ENCODE results near the gene RBM33.

Gene RBM33

DNA sequence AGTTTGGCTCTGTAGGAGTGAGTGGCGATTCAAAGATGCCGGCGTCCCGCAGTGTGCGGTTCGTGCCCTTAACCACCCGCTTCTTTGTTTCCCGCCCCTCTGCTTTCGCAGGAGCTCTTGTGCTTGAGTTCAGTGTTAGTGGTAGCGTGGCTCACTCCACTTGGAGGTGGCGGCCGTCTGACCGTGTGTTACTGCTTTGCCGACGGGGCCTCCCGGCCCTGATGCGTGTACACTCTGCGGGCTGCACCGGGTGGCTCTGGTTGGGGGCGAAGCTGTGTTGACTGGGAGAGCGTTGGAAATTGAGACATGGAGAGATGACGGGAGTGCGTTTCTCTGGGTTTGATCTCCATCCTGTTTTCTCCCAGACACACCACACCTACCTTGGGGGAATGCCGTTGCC is 136.4 kb downstream of the RBM33 start:
- no peak for DNase-seq

DNA sequence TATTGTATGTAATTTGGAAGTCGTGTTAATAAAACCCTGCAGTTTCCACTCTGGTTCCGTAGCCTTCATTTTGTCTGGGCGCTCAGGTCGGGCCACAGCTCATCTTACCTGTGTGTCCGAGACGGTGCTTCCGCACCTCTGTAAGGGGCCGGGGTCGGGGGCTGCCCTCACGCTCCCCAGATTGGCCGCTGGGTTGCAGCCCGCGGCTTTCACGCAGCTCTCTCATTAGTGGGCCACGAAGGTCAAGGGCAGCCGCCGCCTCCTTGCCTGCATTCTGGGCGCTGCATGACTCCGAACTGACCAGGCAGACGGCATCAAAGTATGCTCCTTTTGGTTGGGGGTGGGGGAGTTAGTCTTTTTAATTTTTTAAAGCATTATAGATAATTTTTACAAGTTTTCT is 137.0 kb downstream of the RBM33 start:
- no peak for DNase-seq

DNA sequence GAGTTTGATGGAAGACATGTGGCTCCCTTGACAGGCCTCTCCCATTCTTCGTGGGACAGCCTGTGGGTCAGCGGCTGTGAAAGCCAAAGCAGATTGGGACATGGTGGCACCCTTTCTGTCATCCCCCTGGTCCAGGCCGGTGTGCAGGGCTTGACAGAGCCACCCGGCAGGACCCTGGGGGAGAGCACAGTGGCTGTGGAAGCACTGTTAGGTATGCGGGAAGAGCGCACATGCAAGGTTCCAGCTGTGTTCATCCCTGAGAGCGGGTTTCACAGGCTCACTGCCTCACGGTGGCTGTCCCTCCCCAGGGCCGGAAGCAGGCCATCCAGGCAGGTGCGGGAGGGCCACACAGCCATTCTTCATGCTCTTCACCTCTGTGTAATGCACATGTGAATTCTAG is 138.0 kb downstream of the RBM33 start:
- DNase-seq: no peak

DNA sequence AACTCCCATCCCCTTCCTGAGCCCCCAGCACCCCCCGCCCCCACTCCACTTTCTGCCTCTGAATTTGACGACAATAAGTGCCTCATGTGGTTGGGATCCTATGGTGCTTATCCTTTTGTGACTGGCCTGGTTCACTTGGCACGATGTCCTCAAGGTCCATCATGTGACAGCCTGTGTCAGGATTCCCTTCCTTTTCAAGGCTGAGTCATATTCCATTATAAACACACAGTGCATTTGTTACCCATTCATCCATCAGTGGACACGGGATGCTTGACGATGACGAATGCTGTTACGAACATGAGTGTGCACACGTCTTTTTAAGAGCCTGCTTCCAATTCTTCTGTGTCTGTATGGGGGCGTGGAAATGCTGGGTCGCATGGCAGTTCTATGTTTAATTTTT is 141.1 kb downstream of the RBM33 start:
- no peak for DNase-seq

DNA sequence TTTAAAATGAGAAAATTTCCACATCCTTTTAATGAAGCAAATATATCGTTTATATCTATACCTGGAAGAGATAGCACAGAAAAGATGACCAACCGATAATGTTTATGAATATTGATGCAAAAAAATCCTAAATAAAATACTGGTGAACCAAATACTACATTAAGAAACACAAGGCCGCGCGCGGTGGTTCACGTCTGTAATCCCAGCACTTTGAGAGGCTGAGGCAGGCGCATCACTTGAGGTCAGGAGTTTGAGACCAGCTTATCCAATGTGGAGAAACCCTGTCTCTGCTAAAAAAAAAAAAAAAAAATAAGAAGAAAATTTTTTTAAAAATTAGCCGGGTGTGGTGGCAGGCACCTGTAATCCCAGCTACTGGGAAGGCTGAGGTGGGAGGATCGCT is 142.0 kb downstream of the RBM33 start:
- DNase-seq: no peak

DNA sequence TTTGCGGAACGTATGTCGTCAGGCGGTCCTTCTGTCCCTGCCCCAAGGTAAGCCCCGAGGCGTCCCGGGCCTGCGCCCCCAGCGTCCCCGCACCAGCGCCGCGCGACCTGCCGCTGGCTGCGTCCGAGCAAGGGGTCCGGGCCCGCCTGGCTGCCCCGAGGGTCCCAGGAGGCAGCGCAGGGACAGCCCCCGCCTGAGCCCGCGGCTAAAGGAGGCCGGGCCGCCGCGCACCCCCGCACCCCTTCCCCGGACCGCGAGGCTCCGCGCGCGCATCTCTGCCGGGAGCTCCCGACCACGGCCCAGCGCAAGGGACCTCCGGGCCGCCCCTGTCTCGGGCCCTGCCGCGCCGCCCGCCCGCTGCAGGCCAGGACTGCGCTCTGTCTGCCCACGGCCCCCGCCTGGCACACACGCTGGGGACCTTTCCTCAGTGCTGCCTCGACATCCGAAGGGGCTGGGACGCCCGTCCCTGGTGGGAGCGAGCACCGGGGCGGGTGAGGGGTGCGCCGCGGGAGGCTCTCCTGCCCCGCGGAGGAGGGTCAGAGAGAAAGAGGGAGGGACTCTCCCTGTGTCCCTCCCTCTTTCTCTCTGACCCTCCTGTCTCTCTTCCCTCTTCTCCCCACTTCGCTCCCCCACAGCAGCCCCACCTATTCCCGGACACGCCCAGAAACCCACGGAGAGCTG is 142.8 kb downstream of the RBM33 start:
- DNase-seq: no peak

DNA sequence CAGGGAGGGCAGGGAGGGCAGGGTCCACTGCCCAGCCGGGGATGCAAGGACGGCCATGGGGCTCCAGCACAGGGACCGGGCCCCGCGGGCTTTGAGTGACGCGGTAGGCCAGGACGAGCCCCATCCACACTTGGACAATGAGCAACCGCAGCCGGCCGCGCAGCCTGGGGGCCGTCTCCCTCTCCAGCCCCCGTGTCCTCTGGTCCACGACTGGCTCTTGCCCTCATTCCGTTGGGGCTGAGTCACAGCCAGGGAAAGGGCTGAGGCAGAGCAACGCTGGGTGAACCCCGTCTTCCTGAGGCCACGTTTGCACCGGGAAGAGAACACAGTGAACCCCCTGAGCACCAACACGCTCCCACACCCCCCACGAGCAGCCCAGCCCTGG is 144.1 kb downstream of the RBM33 start:
- DNase-seq: no peak

DNA sequence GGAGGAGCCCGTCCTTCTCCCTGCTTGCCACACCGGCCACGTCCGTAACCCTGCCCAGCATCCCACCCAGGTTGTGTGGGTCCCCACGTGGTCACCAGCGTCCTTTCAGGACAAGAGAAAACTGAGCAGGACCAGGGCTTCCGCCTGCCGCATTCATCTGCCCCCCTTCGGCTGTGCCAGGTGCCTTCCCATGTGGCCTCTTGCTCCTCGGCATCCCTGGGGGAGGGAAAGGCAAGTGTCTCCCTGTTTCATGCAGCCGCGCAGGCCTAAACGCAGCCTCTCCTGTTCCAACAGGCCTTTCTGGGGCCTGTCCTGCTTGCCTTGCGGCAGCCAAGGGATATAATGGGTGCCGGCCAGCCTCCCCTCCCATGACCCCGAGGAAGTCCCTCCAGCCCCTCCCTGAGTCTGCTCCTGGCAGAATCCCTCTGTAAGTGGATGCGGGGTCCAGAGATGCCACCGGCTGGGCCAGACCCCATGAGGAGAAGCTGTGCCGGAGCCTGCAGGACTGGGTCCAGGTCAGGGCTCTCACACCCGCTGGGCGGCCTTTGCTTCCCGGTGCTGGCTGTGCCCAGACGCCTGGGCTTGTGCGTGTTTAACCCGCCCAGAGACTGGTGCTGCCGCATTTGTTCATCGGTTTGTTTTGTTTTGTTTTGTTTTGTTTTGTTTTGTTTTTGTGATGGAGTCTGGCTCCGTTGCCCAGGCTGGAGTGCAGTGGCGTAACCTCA is 144.7 kb downstream of the RBM33 start:
- DNase-seq: no peak

DNA sequence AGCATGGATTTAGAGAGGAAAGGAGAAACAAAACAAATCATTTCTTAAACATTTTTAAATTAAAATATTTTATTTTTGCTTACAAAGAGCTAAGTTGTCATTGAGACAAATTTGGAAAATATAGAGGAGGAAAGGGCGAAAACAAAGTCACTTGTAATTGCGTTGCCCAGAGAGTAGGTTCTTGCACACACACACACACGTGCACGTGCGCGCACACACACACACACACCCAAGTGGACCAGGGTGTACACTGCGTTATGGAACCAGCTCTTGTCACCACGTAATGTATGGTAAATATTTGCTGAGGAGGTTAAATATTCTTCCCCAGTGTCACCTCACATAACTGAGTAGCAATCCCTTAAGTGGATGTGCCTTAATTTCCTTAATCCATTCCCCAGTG is 146.2 kb downstream of the RBM33 start:
- no peak for DNase-seq

DNA sequence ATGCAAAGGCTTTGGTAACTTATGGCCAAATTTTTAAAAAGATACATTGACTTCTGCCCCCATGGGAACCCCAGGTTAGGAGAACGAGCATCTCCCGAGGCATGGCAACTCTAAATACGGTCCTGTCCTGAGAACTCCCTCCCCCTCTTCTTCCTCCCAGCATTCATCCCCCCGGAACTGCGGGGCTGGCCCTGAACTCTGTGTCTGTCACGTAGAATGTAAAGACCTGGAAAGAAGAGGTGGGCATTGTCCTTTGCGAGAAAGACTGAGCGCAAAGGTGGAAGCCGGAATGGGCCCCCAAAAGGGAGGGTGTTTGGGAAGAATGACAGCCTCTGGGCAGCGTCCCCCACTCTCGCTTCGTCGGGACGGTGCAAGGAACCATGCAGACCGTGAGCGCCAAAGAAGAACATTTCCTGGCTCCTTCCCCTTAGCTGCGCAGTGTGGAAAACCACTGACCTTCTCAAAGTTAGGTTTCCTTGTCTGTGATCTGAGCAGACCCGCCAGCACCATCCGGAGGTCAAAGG is 146.8 kb downstream of the RBM33 start:
- DNase-seq: no peak

DNA sequence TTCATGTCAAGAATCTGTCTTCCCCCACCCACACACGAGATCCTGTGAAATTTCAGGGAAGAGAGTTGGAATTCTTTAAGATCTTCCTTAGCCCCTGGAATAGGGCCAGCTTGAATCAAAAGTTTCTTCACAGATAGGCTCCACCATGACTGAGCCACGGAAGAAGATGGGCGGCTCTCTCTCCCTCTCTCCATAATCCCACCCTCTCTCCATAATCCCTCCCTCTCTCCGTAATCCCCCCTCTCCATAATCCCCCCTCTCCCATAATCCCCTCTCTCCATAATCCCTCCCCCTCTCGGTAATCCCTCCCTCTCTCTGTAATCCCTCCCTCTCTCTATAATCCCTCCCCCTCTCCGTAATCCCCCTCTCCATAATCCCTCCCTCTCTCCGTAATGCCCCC is 147.4 kb downstream of the RBM33 start:
- DNase-seq: no peak

DNA sequence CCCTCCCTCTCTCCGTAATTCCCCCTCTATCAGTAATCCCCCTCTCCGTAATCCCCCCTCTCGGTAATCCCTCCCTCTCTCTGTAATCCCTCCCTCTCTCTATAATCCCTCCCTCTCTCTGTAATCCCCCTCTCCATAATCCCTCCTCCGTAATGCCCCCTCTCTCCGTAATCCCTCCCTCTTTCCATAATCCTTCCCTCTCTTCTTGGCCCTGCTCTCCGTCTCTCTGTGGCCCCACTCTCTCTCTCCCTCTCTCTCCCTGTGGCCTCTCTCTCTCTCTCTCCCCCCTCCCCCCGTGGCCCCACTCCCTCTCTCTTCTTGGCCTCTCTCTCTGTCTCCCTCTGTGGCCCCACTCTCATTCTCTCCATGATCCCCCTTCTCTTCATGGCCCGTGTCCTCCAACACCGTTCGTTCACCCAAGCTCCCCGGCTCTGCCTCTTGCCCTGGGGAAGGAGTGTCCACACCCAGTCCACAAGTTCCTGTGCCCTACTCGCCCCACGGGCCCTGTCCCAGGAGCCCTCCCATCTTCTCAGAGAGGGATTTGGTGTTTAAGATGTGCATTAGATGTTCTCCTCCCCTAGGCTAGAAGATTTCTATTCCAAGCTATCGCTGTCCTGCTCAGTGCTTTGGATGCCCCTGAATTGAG is 148.0 kb downstream of the RBM33 start:
- no peak for DNase-seq

DNA sequence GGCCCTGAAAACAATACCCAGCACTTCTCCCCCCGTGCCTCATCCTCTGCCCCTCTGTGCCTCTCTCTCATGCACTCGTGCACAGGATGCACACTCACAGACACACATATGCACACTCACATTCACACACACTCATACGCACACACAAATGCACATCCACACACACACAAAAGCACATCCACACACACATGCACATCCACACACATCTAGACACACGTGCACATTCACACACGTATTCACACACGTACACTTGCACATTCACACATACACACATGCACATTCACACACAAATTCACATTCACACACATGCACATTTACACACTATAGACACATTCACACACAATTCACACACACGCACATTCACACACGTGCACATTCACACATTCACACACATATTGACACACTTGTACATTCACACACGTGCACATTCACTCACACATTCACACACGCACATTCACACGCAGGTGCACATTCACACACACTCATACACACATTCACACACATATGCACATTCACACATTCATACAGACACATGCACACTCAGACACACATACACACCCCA is 148.6 kb downstream of the RBM33 start:
- DNase-seq: no peak

DNA sequence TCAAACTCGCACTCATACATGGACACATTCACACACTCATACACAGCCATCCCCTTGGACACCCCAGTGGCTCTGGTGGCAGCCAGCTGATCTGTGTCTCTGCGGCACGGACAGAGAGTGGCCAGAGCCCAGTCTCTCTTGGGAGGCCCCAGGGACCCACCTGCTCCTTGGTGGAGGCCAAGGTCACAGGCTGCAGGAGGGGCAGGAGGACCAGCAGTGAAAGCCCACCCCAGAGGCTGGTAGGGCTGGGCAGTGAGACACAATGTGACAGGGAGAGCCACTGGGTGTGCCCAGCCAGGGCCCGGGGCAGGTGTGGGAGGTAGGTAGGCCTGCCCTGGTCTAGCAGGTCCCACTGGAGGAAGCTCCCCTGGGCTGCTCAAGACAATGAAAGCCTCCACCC is 149.3 kb downstream of the RBM33 start:
- DNase-seq: no peak

DNA sequence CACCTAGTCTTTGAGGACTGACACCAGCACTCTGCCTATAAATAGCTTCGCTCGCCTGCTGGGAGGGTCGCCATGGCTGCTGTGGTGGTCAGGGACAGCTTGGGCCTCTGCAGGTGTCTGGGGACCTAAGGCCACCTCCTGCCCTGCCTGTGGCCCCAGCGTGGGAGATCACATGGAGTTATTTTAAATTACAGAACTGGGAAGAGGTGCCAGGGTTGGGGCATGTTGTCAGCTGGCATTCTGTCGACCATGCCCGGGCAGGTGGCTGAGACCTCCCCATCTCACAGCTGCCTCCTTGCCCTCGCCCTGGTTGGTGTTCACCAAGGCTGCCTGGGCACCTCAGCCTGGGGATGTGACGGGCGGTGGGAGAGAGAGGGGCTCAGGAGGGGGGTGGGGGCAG is 149.7 kb downstream of the RBM33 start:
- no peak for DNase-seq

DNA sequence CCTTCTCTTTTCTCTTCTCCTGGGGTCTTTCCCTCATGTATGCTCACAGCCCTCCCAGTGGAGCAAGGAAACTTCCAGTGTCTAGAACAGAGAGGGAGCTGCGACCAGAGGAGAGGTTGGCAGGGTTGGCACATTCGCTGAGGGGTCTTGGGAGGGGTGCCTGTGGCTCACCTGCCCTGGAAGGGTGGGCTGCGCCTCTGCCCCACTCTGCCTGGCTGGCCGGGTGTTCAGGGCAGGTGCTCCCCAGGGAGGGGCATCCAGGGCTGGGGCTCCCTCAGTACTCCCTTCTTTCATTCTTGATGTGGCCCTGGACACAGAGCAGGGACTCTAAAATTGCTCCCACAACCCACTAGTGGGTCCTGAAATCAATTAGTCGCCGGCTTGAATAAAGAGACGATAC is 150.9 kb downstream of the RBM33 start:
- no peak for DNase-seq

DNA sequence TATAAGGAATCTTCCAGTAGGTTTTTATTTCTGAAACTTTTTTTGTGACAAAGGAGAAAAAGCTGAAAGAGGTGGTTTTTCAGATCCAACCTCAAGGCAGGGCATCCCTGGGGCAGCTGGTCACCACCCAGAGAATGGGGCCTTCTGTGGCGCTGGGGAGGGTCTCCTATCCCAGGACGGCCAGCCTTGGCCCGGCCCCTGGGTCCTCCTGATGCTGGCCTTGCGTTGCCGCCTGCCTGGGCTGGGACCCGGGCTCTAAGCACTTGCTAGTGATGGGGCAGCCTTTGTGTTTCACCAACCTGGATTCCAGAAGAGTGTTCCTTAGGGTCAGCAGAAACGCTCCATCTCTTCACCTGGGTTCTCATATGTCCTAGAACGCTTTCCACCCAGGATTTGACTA is 151.5 kb downstream of the RBM33 start:
- no peak for DNase-seq

DNA sequence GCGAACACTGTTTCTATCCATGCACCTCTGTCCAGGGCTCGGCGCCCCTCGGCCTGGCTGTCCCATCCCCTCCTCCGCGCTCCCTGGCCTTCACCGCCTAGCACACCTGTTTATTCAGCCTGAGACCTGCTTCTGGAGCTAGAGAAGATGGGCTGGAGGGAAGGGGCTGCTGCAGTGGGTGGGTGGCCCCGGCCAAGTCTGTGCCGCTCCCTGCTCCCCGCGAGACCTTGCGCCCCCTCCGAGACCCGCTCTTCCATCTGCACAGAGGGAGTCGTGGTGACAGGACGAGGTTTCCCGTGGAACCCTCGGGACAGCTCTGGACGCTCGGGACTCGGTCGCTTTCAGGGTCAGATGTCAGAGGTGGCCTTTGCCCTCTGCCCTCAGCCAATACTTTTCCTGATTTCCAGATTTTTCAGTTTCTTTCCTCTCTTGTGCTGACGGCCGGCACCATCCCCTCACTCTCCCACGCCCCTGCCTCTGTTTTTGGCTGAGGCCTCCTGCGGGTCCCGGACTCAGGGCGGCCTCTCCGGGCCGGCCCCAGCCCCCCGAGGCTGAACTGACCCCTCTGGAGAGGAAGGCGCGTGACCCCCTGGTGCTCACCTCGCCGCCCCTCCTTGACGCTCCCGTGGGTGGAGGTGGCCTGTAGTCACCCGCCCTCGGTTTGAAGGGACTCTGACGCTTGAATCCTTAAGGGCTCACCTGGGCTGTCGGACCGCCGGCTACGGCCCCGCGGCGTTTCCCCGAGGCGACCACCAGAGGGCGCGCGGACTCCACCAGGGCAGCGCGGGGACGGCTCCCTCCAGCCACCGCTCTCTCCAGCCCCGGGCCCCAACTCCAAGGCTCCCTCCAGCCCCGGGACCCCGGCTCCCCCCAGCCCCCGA is 152.2 kb downstream of the RBM33 start:
- DNase-seq: peak; percentile 44

DNA sequence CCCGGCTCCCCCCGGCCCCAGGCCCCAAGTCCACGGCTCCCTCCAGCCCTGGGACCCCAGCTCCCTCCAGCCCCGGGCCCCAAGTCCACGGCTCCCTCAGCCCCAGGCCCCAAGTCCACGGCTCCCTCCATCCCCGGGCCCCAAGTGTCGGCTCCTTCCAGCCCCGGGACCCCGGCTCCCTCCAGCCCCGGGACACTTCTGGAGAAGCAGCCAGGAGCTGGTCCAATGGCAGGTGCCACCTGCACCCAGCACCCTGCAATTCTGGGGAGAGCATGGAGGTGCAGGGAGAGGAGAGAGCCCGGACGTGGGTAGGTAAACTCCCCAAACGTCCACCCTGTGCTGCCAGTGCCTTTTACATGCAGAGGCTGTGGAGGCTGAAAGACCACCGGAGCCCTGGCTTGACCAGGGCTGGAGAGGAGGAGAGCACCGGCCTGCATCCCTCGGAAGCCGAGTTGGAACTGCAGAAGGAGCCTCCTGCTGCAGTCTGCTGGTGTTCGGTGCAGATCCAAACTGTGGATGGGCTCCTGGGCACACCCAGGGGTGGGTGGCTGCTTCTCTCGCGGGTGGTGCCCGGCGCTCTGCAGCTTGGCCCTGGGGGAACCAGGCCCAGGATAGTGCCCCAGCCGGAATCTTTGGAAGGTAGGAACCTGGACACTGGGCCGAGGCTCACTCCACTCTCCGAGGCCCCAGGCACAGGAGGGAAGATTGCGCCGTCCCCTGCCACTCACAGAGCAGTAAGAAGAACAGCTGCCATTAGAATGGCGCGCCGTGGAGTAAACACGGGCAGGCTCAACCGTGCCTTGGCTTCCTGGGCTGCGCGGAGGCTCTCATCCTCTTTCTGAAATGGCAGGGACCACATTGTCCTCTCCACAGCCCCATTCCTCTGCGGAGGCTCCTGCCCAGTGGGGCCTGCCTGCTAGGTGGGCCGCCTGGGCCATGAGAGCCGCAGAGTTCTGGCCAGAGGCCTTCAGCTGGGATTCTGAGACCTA is 153.1 kb downstream of the RBM33 start:
- no peak for DNase-seq

DNA sequence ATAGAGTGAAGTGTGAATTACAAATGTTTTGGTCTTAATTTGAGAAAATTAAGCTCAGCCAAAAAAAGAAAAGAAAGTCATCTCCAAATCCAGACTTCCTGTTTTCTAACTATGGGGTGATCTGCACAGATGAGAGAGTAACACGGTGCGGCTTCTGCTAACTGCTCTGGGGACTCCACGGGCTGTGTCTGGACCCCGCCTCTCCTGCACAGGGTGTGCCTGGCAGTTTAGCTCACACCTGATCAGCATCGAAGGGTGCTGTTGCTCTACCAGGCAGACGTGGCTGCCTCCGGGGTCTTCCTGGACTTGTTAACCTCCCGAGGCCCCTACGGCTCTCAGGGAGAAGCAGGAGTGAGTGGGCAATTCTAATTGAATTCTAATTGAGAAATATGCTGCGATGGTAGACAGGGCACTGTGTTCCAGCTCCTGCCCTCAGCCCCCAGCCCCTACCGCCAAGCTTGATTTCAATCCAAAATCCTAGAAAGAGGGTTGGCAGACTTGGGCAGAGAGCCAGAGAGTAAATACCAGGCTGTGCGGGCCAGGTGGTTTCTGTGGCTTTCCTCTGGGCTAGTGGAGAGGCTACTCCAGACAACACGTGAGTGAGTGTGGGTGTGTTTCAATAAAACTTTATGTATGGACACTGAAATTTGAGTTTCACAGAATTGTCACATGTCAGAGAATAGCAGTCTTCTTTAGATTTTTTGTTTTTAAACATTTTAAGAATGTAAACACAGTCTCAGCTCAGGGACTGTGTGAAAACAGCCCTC is 154.4 kb downstream of the RBM33 start:
- no peak for DNase-seq

DNA sequence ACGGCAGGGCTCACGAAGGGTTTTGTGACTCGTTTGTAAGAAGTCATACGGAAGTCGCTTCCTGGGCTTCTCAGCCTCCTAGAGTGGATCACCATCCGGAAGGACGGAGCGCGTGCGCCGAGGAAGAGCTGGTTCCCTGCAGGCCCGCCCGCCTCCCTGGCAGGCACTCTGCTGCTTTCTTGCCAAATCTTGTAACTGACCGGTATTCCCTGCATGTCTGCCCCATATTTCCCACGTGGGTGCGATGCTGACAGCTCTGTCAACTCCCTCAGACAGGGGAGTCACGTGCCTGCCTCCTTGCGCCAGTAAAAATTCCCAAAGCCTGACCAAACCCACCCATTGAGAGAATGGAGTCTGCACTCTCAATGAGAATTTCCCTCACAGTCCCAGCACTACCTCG is 155.1 kb downstream of the RBM33 start:
- DNase-seq: no peak
